PC-3 (cell line): ENCODE results near the gene FKBP2. TPM values are rescaled to one million over a fixed set of nuclear protein-coding genes. Genes with fewer than 3 reads are reported as not detected.

Experiments
- ATAC-seq: fragments of 200-7000 bp; cut with Tn5 transposase; 2 replicates; pipeline ENCODE4 v1.9.1; 2020; ENCODE audit warnings: mild to moderate bottlenecking, moderate library complexity
- BruUV-seq: library from RNA; stranded (reverse); fragments of 400-500 nt; replicated peaks from 2 replicates; lab custom pipeline; 2021; lab: Mats Ljungman, UMichigan
- CTCF ChIA-PET: fragments of 300-600 bp; sonication (Branson Sonifier 250); formaldehyde crosslinking; loops from one replicate; lab custom pipeline; 2022; ENCODE audit warnings: antibody characterized with exemption; lab: Charles Lee
- POLR2A ChIA-PET: fragments of 300-600 bp; sonication (Branson Sonifier 250); formaldehyde crosslinking; loops from one replicate; lab custom pipeline; 2022; ENCODE audit warnings: antibody characterized with exemption; ENCODE audit not compliant: unreplicated experiment; lab: Charles Lee
- DNase-seq: peaks from one replicate; pipeline ENCODE4 v3.0.0-alpha.2; 2015
- H2AFZ ChIP-seq: fragments of 300-600 bp; sonication (generic); 2 replicates; pipeline ENCODE4 v1.6.0; 2016; ENCODE audit warnings: antibody characterized with exemption, low read length
- H3F3A ChIP-seq: fragments of 300-600 bp; sonication (generic); one replicate; pipeline ENCODE4 v1.6.0; 2017; ENCODE audit warnings: antibody characterized with exemption, low read length, control low read depth, mild to moderate bottlenecking; ENCODE audit not compliant: unreplicated experiment
- H3K27ac ChIP-seq: fragments of 300-600 bp; sonication (generic); 2 replicates; pipeline ENCODE4 v1.5.1; 2016; ENCODE audit warnings: mild to moderate bottlenecking, low read length
- H3K27me3 ChIP-seq: fragments of 300-600 bp; sonication (generic); 2 replicates; pipeline ENCODE4 v1.6.1; 2016; ENCODE audit warnings: low read length, mixed read lengths
- H3K36me3 ChIP-seq: fragments of 300-600 bp; sonication (generic); 2 replicates; pipeline ENCODE4 v1.6.1; 2016; ENCODE audit warnings: low read depth, mixed run types, low read length, mixed read lengths
- H3K4me1 ChIP-seq: fragments of 300-600 bp; sonication (generic); 2 replicates; pipeline ENCODE4 v1.5.1; 2016; ENCODE audit warnings: low read length; ENCODE audit not compliant: insufficient read depth
- H3K4me2 ChIP-seq: fragments of 300-600 bp; sonication (generic); 2 replicates; pipeline ENCODE4 v1.6.0; 2016; ENCODE audit warnings: low read length
- H3K4me3 ChIP-seq: fragments of 300-600 bp; sonication (generic); 2 replicates; pipeline ENCODE4 v1.5.1; 2016; ENCODE audit warnings: mild to moderate bottlenecking, low read length, mixed read lengths
- H3K79me2 ChIP-seq: fragments of 300-600 bp; sonication (generic); 2 replicates; pipeline ENCODE4 v1.6.1; 2017; ENCODE audit warnings: low read length, mixed read lengths
- H3K9ac ChIP-seq: fragments of 300-600 bp; sonication (generic); 2 replicates; pipeline ENCODE4 v1.6.0; 2016; ENCODE audit warnings: mild to moderate bottlenecking, low read length
- H3K9me2 ChIP-seq: fragments of 300-600 bp; sonication (generic); replicated peaks from 2 replicates; pipeline ENCODE4 v1.6.1; 2016; ENCODE audit warnings: mixed run types, low read length, mixed read lengths
- H3K9me3 ChIP-seq: fragments of 300-600 bp; sonication (generic); 2 replicates; pipeline ENCODE4 v1.6.1; 2016; ENCODE audit warnings: low read length, mixed read lengths
- H4K20me1 ChIP-seq: fragments of 300-600 bp; sonication (generic); 2 replicates; pipeline ENCODE4 v1.6.1; 2016; ENCODE audit warnings: low read length, mixed read lengths
- CTCF ChIP-seq: fragments of 300-600 bp; sonication (generic); conservative IDR thresholded peaks from 2 replicates; pipeline ENCODE4 v1.5.1; 2017; ENCODE audit warnings: antibody characterized with exemption, low read depth, mild to moderate bottlenecking, low read length
- EZH2 ChIP-seq: fragments of 300-600 bp; sonication (generic); IDR thresholded peaks from one replicate; pipeline ENCODE4 v1.6.1; 2017; ENCODE audit warnings: antibody characterized with exemption, mild to moderate bottlenecking, low read length; ENCODE audit not compliant: unreplicated experiment
- EZH2phosphoT487 ChIP-seq: fragments of 300-600 bp; sonication (generic); IDR thresholded peaks from 2 replicates; pipeline ENCODE4 v1.6.1; 2018; ENCODE audit warnings: mild to moderate bottlenecking, antibody characterized with exemption, low read length, borderline replicate concordance
- intact Hi-C: fragments of 100-400 bp; cut with micrococcal nuclease; formaldehyde crosslinking; loops from 2 replicates; pipeline ENCODE4 v1.9.0; 2023
- total RNA-seq: library from RNA; depleted of rRNA; stranded (reverse); fragments of >200 nt; gene quantifications from 2 replicates; pipeline ENCODE4 v1.2.3, GENCODE V29; 2014

FKBP2 gene
- total RNA-seq, 1 experiment from 2014 or later: 215 TPM

- TF ChIP-seq EZH2phosphoT487: no peak
- no peak for TF ChIP-seq EZH2
- no peak for TF ChIP-seq CTCF
- H3K4me2 ChIP-seq: no peak overlapping the region
- intact Hi-C loops: no loop called here
- peaks cover 3% of the 10 kb centered on the region; the same call in 1 of the 2 replicates for H4K20me1 ChIP-seq
- POLR2A ChIA-PET: no interaction called here
- H3K79me2 ChIP-seq: peaks cover 25% of the 10 kb centered on the region
- H3K4me1 ChIP-seq: peaks cover 25% of the 10 kb centered on the region
- no peaks in the 10 kb centered on the region for H3F3A ChIP-seq
- H3K4me3 ChIP-seq: no peak overlapping the region
- no peaks in the 10 kb centered on the region for H3K27me3 ChIP-seq
- no TSS peak for BruUV-seq
- H2AFZ ChIP-seq: no peak overlapping the region
- H3K9me3 ChIP-seq: no peaks in the 10 kb centered on the region
- ATAC-seq (no peak), DNase-seq (no peak)
- no peak overlapping the region for H3K9ac ChIP-seq
- H3K36me3 ChIP-seq: peaks cover 32% of the 10 kb centered on the region
- CTCF ChIA-PET: no interaction called here
- no peak overlapping the region for H3K27ac ChIP-seq
- H3K9me2 ChIP-seq: no peaks in the 10 kb centered on the region
These were observed 14.5 kb downstream of the FKBP2 start for GRCh38 chr11:64255135-64256128.

- TF ChIP-seq EZH2phosphoT487: no peak
- no peaks in the 10 kb centered on the region for H3F3A ChIP-seq
- ChIA-PET CTCF (no interaction called here), POLR2A (no interaction called here)
- H3K36me3 ChIP-seq: peaks cover 38% of the 10 kb centered on the region
- H3K9me2 ChIP-seq: no peaks in the 10 kb centered on the region
- peaks cover 3% of the 10 kb centered on the region; the same call in 1 of the 2 replicates for H4K20me1 ChIP-seq
- no peak overlapping the region for H3K4me3 ChIP-seq
- no peak overlapping the region for H3K27ac ChIP-seq
- DNase-seq: no peak
- intact Hi-C loops: no loop called here
- no peak overlapping the region for H2AFZ ChIP-seq
- ATAC-seq: no peak
- no peak overlapping the region for H3K4me2 ChIP-seq
- no peak overlapping the region for H3K9ac ChIP-seq
- H3K27me3 ChIP-seq: no peaks in the 10 kb centered on the region
- H3K9me3 ChIP-seq: no peaks in the 10 kb centered on the region
- BruUV-seq: no TSS peak
- peaks cover 19% of the 10 kb centered on the region for H3K4me1 ChIP-seq
- peaks cover 25% of the 10 kb centered on the region for H3K79me2 ChIP-seq
These were observed 15.4 kb downstream of the FKBP2 start for GRCh38 chr11:64256300-64256699.

GRCh38 chr11:64258356-64258755 lies 17.5 kb downstream of the FKBP2 start:
- BruUV-seq: no TSS peak
- no peaks in the 10 kb centered on the region for H3K9me3 ChIP-seq
- no peaks in the 10 kb centered on the region for H3F3A ChIP-seq
- H3K27ac ChIP-seq: no peak overlapping the region
- ChIA-PET CTCF (no interaction called here), POLR2A (no interaction called here)
- no peak overlapping the region for H3K4me3 ChIP-seq
- no peak overlapping the region for H3K4me2 ChIP-seq
- peaks cover 51% of the 10 kb centered on the region for H3K36me3 ChIP-seq
- no peaks in the 10 kb centered on the region for H3K27me3 ChIP-seq
- H3K9ac ChIP-seq: no peak overlapping the region
- intact Hi-C loops: no loop called here
- ATAC-seq (no peak), DNase-seq (no peak)
- no peaks in the 10 kb centered on the region for H3K9me2 ChIP-seq
- no peak overlapping the region for H2AFZ ChIP-seq
- H3K79me2 ChIP-seq: peaks cover 6% of the 10 kb centered on the region
- no peak for TF ChIP-seq CTCF
- H4K20me1 ChIP-seq: peaks cover 3% of the 10 kb centered on the region; the same call in 1 of the 2 replicates
- peaks cover 9% of the 10 kb centered on the region for H3K4me1 ChIP-seq
